GM12878 (cell line): ENCODE measurements around the gene ANO7.

Experiments
- EZH2 ChIP-seq: IDR thresholded peaks from 2 replicates; pipeline ENCODE4 v1.6.1; 2012; ENCODE audit warnings: low read depth, mild to moderate bottlenecking, control low read depth, inconsistent platforms, low read length, borderline replicate concordance; ENCODE audit not compliant: control insufficient read depth
- MXI1 ChIP-seq: fragments of 150-350 bp; IDR thresholded peaks from 2 replicates; pipeline ENCODE4 v1.6.1; 2011; ENCODE audit warnings: low read depth, mild to moderate bottlenecking, inconsistent platforms, low read length, improper control_type of control experiment
- POLR2AphosphoS5 ChIP-seq: IDR thresholded peaks from 2 replicates; pipeline ENCODE4 v1.6.1; 2011; ENCODE audit warnings: mild to moderate bottlenecking, low read length, inconsistent platforms
- ZNF207 ChIP-seq: fragments of 450-650 bp; IDR thresholded peaks from 2 replicates; pipeline ENCODE4 v1.6.1; 2014; ENCODE audit warnings: antibody characterized with exemption, mild to moderate bottlenecking, borderline replicate concordance
- TF ChIP-seq, protein P1 (sequence below): fragments of 450-650 bp; IDR thresholded peaks from 2 replicates; pipeline ENCODE4 v1.6.1; 2016; ENCODE audit warnings: mild to moderate bottlenecking, moderate library complexity, borderline replicate concordance
- TF ChIP-seq, protein P2 (sequence below), 3 experiments: IDR thresholded peaks in 2 of 3; conservative IDR thresholded peaks in 1 of 3; 2 replicates each; pipeline ENCODE4 v1.5.1; 2011; ENCODE audit warnings: low read depth in 3 of 3, low read length in 3 of 3, mild to moderate bottlenecking in 3 of 3, control low read depth in 2 of 3, moderate library complexity in 2 of 3, inconsistent platforms in 1 of 3, mixed read lengths in 1 of 3; ENCODE audit not compliant: control insufficient read depth in 2 of 3, insufficient read depth in 1 of 3; ENCODE audit errors: extremely low read depth in 1 of 3

GRCh38 chr2:241198381-241199279, 10.2 kb downstream of the ANO7 start:
- TF ChIP-seq MXI1, result no peak
- no peak for TF ChIP-seq POLR2AphosphoS5
- TF ChIP-seq EZH2, result no peak
- TF ChIP-seq, protein P1, sequence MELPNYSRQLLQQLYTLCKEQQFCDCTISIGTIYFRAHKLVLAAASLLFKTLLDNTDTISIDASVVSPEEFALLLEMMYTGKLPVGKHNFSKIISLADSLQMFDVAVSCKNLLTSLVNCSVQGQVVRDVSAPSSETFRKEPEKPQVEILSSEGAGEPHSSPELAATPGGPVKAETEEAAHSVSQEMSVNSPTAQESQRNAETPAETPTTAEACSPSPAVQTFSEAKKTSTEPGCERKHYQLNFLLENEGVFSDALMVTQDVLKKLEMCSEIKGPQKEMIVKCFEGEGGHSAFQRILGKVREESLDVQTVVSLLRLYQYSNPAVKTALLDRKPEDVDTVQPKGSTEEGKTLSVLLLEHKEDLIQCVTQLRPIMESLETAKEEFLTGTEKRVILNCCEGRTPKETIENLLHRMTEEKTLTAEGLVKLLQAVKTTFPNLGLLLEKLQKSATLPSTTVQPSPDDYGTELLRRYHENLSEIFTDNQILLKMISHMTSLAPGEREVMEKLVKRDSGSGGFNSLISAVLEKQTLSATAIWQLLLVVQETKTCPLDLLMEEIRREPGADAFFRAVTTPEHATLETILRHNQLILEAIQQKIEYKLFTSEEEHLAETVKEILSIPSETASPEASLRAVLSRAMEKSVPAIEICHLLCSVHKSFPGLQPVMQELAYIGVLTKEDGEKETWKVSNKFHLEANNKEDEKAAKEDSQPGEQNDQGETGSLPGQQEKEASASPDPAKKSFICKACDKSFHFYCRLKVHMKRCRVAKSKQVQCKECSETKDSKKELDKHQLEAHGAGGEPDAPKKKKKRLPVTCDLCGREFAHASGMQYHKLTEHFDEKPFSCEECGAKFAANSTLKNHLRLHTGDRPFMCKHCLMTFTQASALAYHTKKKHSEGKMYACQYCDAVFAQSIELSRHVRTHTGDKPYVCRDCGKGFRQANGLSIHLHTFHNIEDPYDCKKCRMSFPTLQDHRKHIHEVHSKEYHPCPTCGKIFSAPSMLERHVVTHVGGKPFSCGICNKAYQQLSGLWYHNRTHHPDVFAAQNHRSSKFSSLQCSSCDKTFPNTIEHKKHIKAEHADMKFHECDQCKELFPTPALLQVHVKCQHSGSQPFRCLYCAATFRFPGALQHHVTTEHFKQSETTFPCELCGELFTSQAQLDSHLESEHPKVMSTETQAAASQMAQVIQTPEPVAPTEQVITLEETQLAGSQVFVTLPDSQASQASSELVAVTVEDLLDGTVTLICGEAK, result no peak
- TF ChIP-seq ZNF207, result no peak
- TF ChIP-seq, protein P2, sequence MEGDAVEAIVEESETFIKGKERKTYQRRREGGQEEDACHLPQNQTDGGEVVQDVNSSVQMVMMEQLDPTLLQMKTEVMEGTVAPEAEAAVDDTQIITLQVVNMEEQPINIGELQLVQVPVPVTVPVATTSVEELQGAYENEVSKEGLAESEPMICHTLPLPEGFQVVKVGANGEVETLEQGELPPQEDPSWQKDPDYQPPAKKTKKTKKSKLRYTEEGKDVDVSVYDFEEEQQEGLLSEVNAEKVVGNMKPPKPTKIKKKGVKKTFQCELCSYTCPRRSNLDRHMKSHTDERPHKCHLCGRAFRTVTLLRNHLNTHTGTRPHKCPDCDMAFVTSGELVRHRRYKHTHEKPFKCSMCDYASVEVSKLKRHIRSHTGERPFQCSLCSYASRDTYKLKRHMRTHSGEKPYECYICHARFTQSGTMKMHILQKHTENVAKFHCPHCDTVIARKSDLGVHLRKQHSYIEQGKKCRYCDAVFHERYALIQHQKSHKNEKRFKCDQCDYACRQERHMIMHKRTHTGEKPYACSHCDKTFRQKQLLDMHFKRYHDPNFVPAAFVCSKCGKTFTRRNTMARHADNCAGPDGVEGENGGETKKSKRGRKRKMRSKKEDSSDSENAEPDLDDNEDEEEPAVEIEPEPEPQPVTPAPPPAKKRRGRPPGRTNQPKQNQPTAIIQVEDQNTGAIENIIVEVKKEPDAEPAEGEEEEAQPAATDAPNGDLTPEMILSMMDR (IDR thresholded peaks at IDR 0.05 in 2 of 3, conservative IDR thresholded peaks at IDR 0.05 in 1 of 3; ENCODE audit: control insufficient read depth in 2 of 3, extremely low read depth in 1 of 3, insufficient read depth in 1 of 3, low read depth in 3 of 3, low read length in 3 of 3), result no peak
